Gastroesophageal sphincter (tissue), 4 donors: ENCODE data around the gene GTF3C4. TPM values are rescaled to one million over a fixed set of nuclear protein-coding genes. Genes with fewer than 3 reads are reported as not detected.
A peak's percentile ranks its signal among the peaks of the same experiment; 100 is the strongest.

Experiments
- ATAC-seq: fragments of 150-250 bp; one replicate; pipeline ENCODE4 v1.9.1; 2016; ENCODE audit warnings: mild to moderate bottlenecking, moderate library complexity
- H3K27ac ChIP-seq, 4 donors: fragments of 200-600 bp; sonication (generic) in 3 of 4; 1 replicate in 3 of 4; 2 replicates in 1 of 4; pipeline ENCODE4 v1.5.1; 2016 to 2019
- H3K27me3 ChIP-seq: fragments of 200-600 bp; sonication (generic); one replicate; pipeline ENCODE4 v1.5.1; 2019
- H3K36me3 ChIP-seq, 2 donors: fragments of 200-600 bp; sonication (generic); one replicate each; pipeline ENCODE4 v1.5.1; 2019; ENCODE audit warnings: control low read depth in 1 of 2
- H3K4me1 ChIP-seq, 3 donors: fragments of 200-600 bp; sonication (generic); 1 replicate in 2 of 3; 2 replicates in 1 of 3; pipeline ENCODE4 v1.5.1; 2016 to 2019; ENCODE audit warnings: control low read depth in 2 of 3
- H3K4me3 ChIP-seq, 2 donors: fragments of 200-600 bp; sonication (generic); one replicate each; pipeline ENCODE4 v1.5.1; 2019; ENCODE audit warnings: mild to moderate bottlenecking in 1 of 2, moderate library complexity in 1 of 2
- H3K9me3 ChIP-seq, 3 donors: fragments of 200-600 bp; sonication (generic); one replicate each; pipeline ENCODE4 v1.5.1; 2017 to 2019; ENCODE audit warnings: control low read depth in 2 of 3
- CTCF ChIP-seq, 4 experiments: fragments of 200-600 bp in 2 of 4; fragments of 450-650 bp in 2 of 4; sonication (generic) in 1 of 4; IDR thresholded peaks; one replicate each; pipeline ENCODE4 v1.5.1; 2017 to 2019; ENCODE audit warnings: antibody characterized with exemption in 4 of 4, mild to moderate bottlenecking in 2 of 4, moderate library complexity in 2 of 4
- EP300 ChIP-seq: sonication (generic); formaldehyde crosslinking; IDR thresholded peaks from one replicate; pipeline ENCODE4 v1.6.1; 2017; ENCODE audit warnings: antibody characterized with exemption, mild to moderate bottlenecking
- POLR2A ChIP-seq, 2 donors: fragments of 450-650 bp; IDR thresholded peaks; one replicate each; pipeline ENCODE4 v1.6.1; 2017; ENCODE audit warnings: antibody characterized with exemption in 2 of 2, mild to moderate bottlenecking in 2 of 2, moderate library complexity in 1 of 2
- POLR2AphosphoS5 ChIP-seq: sonication (generic); formaldehyde crosslinking; IDR thresholded peaks from one replicate; pipeline ENCODE4 v1.6.1; 2017; ENCODE audit warnings: antibody characterized with exemption
- WGBS, 2 donors: methylation state at CpG; one replicate each; pipeline ENCODE4 v1.1.5; 2018; ENCODE audit warnings: low coverage in 1 of 2; 5-methylcytosine and 5-hydroxymethylcytosine counted together
- total RNA-seq, 4 donors: library from RNA; depleted of rRNA; stranded (reverse); fragments of >200 nt; gene quantifications; one replicate each; pipeline ENCODE4 v1.1.0, GENCODE V29; 2016

The GTF3C4 gene
- total RNA-seq, 4 donors from 2014 or later: 11.4 to 15.4 (median 12.7) TPM

- ATAC-seq: no peak
- no peak overlapping the region for H3K27ac ChIP-seq
- no peak overlapping the region for H3K4me3 ChIP-seq
- H3K9me3 ChIP-seq: no peaks in the 10 kb centered on the region
- 94 to 95% methylated on average over 4 to 8 of the region's 13 CpGs for WGBS, 2 donors
- H3K36me3 ChIP-seq: no peaks in the 10 kb centered on the region
- no peak for TF ChIP-seq POLR2AphosphoS5
- H3K4me1 ChIP-seq: no peaks in the 10 kb centered on the region
- H3K27me3 ChIP-seq: peaks cover 21% of the 10 kb centered on the region
These were observed 55.0 kb downstream of the GTF3C4 start for GRCh38 chr9:132725306-132725705.

- Histone ChIP-seq H3K4me3 (no peak overlapping the region), H3K27me3 (peaks cover 21% of the 10 kb centered on the region), H3K27ac (no peak overlapping the region), H3K36me3 (no peaks in the 10 kb centered on the region), H3K4me1 (no peaks in the 10 kb centered on the region), H3K9me3 (no peaks in the 10 kb centered on the region)
- TF ChIP-seq CTCF (IDR thresholded peaks at IDR 0.05) (no peak), POLR2AphosphoS5 (no peak), POLR2A (IDR thresholded peaks at IDR 0.05) (no peak), EP300 (no peak)
- 72% methylated on average over 6 of the region's 8 CpGs; no CpG with 5 or more reads in 1 of the 2 donors for WGBS, 2 donors
- no peak for ATAC-seq
These were observed 56.4 kb downstream of the GTF3C4 start for GRCh38 chr9:132726576-132727130.

- Histone ChIP-seq H3K4me3 (no peak overlapping the region), H3K36me3 (no peaks in the 10 kb centered on the region), H3K4me1 (no peaks in the 10 kb centered on the region), H3K27me3 (peaks cover 15% of the 10 kb centered on the region), H3K27ac (no peak overlapping the region), H3K9me3 (no peaks in the 10 kb centered on the region)
- ATAC-seq: no peak
- 64% methylated on average over 3 of the region's 5 CpGs; no CpG with 5 or more reads in 1 of the 2 donors for WGBS, 2 donors
- no peak for TF ChIP-seq POLR2AphosphoS5
- TF ChIP-seq EP300: no peak
- TF ChIP-seq POLR2A (IDR thresholded peaks at IDR 0.05): no peak
- no peak for TF ChIP-seq CTCF (IDR thresholded peaks at IDR 0.05)
These were observed 57.8 kb downstream of the GTF3C4 start for GRCh38 chr9:132728071-132728470.

GRCh38 chr9:132728497-132728896, 58.2 kb downstream of the GTF3C4 start:
- TF ChIP-seq EP300: no peak
- TF ChIP-seq CTCF (IDR thresholded peaks at IDR 0.05): no peak
- no peak for TF ChIP-seq POLR2AphosphoS5
- no peak for TF ChIP-seq POLR2A (IDR thresholded peaks at IDR 0.05)
- no peaks in the 10 kb centered on the region for H3K4me1 ChIP-seq
- no peak overlapping the region for H3K4me3 ChIP-seq
- H3K36me3 ChIP-seq: no peaks in the 10 kb centered on the region
- WGBS, 2 donors: 39% methylated on average over 2 of the region's 2 CpGs; no CpG with 5 or more reads in 1 of the 2 donors
- H3K27me3 ChIP-seq: peaks cover 15% of the 10 kb centered on the region
- no peak for ATAC-seq
- H3K9me3 ChIP-seq: no peaks in the 10 kb centered on the region
- H3K27ac ChIP-seq: no peak overlapping the region

GRCh38 chr9:132729235-132729890, 59.1 kb downstream of the GTF3C4 start:
- Histone ChIP-seq H3K27me3 (peaks cover 17% of the 10 kb centered on the region), H3K27ac (no peak overlapping the region), H3K9me3 (no peaks in the 10 kb centered on the region), H3K4me3 (no peak overlapping the region), H3K4me1 (no peaks in the 10 kb centered on the region), H3K36me3 (no peaks in the 10 kb centered on the region)
- WGBS, 2 donors: 38 to 46% methylated on average over 5 of the region's 5 CpGs
- no peak for TF ChIP-seq POLR2AphosphoS5
- no peak for TF ChIP-seq POLR2A (IDR thresholded peaks at IDR 0.05)
- no peak for TF ChIP-seq EP300
- TF ChIP-seq CTCF (IDR thresholded peaks at IDR 0.05): no peak
- peak; percentile 51 for ATAC-seq
